ENCODE results near the gene GALR1. TPM values are rescaled to one million over a fixed set of nuclear protein-coding genes. Genes with fewer than 3 reads are reported as not detected.
"Not testable (repeated sequence)": the region's sequence is repeated elsewhere in the genome, so short reads cannot be mapped to it uniquely, and the experiment has no call there.

The GALR1 gene
- total RNA-seq, 1 donor from 2014 or later: 2.9 TPM

DNA sequence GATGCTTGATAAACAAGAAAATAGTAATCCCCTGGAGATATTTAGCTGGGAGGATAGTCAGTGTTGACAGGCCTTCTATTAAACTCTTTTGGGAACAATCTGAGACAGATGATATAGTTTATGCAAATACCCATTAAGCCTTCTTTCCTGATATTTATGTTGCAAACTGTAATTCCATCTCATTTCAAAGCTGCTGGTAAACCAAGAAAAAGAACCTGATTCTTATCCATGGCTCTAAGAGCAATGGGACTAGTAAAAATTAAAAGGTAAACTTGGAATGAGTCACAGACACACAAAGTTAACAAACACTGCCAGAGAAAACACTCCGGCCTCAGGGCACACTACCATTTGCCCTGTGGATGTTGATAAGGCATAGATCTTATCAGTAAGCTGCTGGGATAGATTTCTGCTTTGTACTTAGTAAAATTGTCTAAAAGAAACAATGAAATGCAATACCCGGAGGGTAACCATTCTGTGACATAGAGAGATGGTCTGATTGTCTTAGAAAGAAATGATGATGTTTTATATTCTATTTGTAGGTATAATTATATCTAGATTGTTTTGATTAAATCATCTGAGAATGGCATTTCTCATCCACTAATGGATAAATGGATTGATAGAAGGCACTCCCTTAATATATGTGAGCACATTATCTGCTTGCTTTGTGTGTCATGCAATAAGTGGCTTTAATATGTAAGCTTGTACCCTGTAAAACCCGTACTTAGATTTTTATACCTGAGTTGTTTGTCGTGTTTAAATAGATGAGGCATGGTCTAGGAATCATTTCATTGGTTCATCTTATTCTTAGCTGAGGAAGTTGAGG is 13.2 kb downstream of the GALR1 start:
- Mint-ChIP-seq H3K27me3 (no peaks in the 10 kb centered on the region), H3K36me3 (ENCODE audit: insufficient read depth) (peaks cover 3% of the 10 kb centered on the region), H3K9me3 (ENCODE audit: low read depth) (peaks cover 9% of the 10 kb centered on the region), H3K4me1 (ENCODE audit: low read depth) (peaks cover 7% of the 10 kb centered on the region), H3K27ac (no peak overlapping the region), H3K4me3 (ENCODE audit: low read depth) (no peak overlapping the region)
- DNase-seq (ENCODE audit: low spot score, unreplicated experiment): no peak
- TF ChIP-seq, protein P1, sequence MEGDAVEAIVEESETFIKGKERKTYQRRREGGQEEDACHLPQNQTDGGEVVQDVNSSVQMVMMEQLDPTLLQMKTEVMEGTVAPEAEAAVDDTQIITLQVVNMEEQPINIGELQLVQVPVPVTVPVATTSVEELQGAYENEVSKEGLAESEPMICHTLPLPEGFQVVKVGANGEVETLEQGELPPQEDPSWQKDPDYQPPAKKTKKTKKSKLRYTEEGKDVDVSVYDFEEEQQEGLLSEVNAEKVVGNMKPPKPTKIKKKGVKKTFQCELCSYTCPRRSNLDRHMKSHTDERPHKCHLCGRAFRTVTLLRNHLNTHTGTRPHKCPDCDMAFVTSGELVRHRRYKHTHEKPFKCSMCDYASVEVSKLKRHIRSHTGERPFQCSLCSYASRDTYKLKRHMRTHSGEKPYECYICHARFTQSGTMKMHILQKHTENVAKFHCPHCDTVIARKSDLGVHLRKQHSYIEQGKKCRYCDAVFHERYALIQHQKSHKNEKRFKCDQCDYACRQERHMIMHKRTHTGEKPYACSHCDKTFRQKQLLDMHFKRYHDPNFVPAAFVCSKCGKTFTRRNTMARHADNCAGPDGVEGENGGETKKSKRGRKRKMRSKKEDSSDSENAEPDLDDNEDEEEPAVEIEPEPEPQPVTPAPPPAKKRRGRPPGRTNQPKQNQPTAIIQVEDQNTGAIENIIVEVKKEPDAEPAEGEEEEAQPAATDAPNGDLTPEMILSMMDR (IDR thresholded peaks at IDR 0.05; ENCODE audit: unreplicated experiment): no peak

GRCh38 chr18:77263466-77263763 is 13.8 kb downstream of the GALR1 start:
- TF ChIP-seq, protein P1 (IDR thresholded peaks at IDR 0.05; ENCODE audit: unreplicated experiment): no peak
- Mint-ChIP-seq H3K4me3 (ENCODE audit: low read depth) (no peak overlapping the region), H3K27me3 (no peaks in the 10 kb centered on the region), H3K9me3 (ENCODE audit: low read depth) (peaks cover 7% of the 10 kb centered on the region), H3K27ac (no peak overlapping the region), H3K4me1 (ENCODE audit: low read depth) (peaks cover 7% of the 10 kb centered on the region), H3K36me3 (ENCODE audit: insufficient read depth) (peaks cover 3% of the 10 kb centered on the region)
- no peak for DNase-seq (ENCODE audit: low spot score, unreplicated experiment)

- Mint-ChIP-seq H3K4me1 (ENCODE audit: low read depth) (no peaks in the 10 kb centered on the region), H3K36me3 (ENCODE audit: insufficient read depth) (peaks cover 3% of the 10 kb centered on the region), H3K27ac (no peak overlapping the region), H3K27me3 (peaks cover 17% of the 10 kb centered on the region), H3K9me3 (ENCODE audit: low read depth) (peaks cover 7% of the 10 kb centered on the region), H3K4me3 (ENCODE audit: low read depth) (no peak overlapping the region)
- DNase-seq (ENCODE audit: low spot score, unreplicated experiment): no peak
- TF ChIP-seq, protein P1 (IDR thresholded peaks at IDR 0.05; ENCODE audit: unreplicated experiment): no peak
Measured at GRCh38 chr18:77267969-77268368, 18.3 kb downstream of the GALR1 start.

DNA sequence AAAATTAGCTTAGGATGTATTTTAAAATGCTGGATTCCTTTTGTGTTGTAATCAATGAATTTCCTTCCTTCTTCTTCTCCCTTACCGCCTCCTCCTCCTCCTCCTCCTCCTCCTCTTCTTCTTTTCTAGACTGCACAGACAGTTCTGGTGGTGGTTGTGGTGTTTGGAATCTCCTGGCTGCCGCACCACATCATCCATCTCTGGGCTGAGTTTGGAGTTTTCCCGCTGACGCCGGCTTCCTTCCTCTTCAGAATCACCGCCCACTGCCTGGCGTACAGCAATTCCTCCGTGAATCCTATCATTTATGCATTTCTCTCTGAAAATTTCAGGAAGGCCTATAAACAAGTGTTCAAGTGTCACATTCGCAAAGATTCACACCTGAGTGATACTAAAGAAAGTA is 18.8 kb downstream of the GALR1 start:
- Mint-ChIP-seq H3K27ac (no peak overlapping the region), H3K9me3 (ENCODE audit: low read depth) (peaks cover 7% of the 10 kb centered on the region), H3K27me3 (peaks cover 17% of the 10 kb centered on the region), H3K4me3 (ENCODE audit: low read depth) (no peak overlapping the region), H3K4me1 (ENCODE audit: low read depth) (no peaks in the 10 kb centered on the region), H3K36me3 (ENCODE audit: insufficient read depth) (peaks cover 3% of the 10 kb centered on the region)
- TF ChIP-seq, protein P1 (IDR thresholded peaks at IDR 0.05; ENCODE audit: unreplicated experiment): no peak
- DNase-seq (ENCODE audit: low spot score, unreplicated experiment): no peak

GRCh38 chr18:77271576-77272481 is 22.2 kb downstream of the GALR1 start:
- TF ChIP-seq, protein P1 (IDR thresholded peaks at IDR 0.05; ENCODE audit: unreplicated experiment): no peak
- H3K27me3 Mint-ChIP-seq: peaks cover 17% of the 10 kb centered on the region
- H3K9me3 Mint-ChIP-seq (ENCODE audit: low read depth): peaks cover 6% of the 10 kb centered on the region
- no peak overlapping the region for H3K27ac Mint-ChIP-seq
- DNase-seq (ENCODE audit: low spot score, unreplicated experiment): no peak
- no peak overlapping the region for H3K4me3 Mint-ChIP-seq (ENCODE audit: low read depth)
- no peaks in the 10 kb centered on the region for H3K4me1 Mint-ChIP-seq (ENCODE audit: low read depth)
- no peaks in the 10 kb centered on the region for H3K36me3 Mint-ChIP-seq (ENCODE audit: insufficient read depth)

DNA sequence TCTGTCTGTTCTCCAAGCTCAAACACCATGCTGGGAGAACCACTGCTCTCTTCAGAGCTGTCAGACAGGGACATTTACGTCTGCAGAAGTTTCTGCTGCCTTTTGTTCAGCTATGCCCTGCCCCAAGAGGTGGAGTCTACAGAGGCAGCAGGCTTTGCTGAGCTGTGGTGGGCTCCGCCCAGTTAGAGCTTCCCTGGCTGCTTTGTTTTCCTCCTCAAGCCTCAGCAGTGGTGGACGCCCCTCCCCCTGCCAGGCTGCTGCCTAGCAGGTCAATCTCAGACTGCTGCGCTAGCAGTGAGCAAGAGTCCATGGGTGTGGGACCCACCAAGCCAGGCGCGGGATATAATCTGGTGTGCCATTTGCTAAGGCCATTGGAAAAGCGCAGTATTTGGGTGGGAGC is 41.2 kb downstream of the GALR1 start:
- not testable (repeated sequence) for H3K4me3 Mint-ChIP-seq (ENCODE audit: low read depth); H3K36me3 Mint-ChIP-seq (ENCODE audit: insufficient read depth); DNase-seq (ENCODE audit: low spot score, unreplicated experiment); H3K27ac Mint-ChIP-seq; H3K4me1 Mint-ChIP-seq (ENCODE audit: low read depth); H3K27me3 Mint-ChIP-seq
- H3K9me3 Mint-ChIP-seq (ENCODE audit: low read depth): peaks cover 23% of the 10 kb centered on the region

All from progenitor cell of endocrine pancreas (in vitro differentiated cells).